ENCODE results near the gene APBB2. TPM values are rescaled to one million over a fixed set of nuclear protein-coding genes. Genes with fewer than 3 reads are reported as not detected.
"Not testable (repeated sequence)": the region's sequence is repeated elsewhere in the genome, so short reads cannot be mapped to it uniquely, and the experiment has no call there.

APBB2 gene
- total and polyA plus RNA-seq, 5 experiments from 2014 or later = 0.44 to 1.9 TPM; not detected in 3

- not testable (repeated sequence) for H3K4me1 Mint-ChIP-seq, H3K4me3 Mint-ChIP-seq
These were observed 313.8 kb downstream of the APBB2 start for GRCh38 chr4:40900531-40900930.

GRCh38 chr4:40897557-40898203 is 316.7 kb downstream of the APBB2 start:
- H3K27ac Mint-ChIP-seq = peak overlapping the region in 6 of 10 donors; percentile 32 to 84 (median 68)
- H3K4me1 Mint-ChIP-seq = peaks cover 0 to 4% (median 1%) of the 10 kb centered on the region in 4 donors
- POLR2A ChIA-PET = no interaction called here
- no peaks in the 10 kb centered on the region for H3K9me3 Mint-ChIP-seq
- H3K27me3 Mint-ChIP-seq = no peaks in the 10 kb centered on the region
- DNase-seq = peak; percentile 27 to 70 (median 48)
- peak overlapping the region; percentile 56 to 86 (median 76) for H3K4me3 Mint-ChIP-seq
- peak; percentile 46 to 75 for ATAC-seq
- H3K36me3 Mint-ChIP-seq = no peaks in the 10 kb centered on the region

More at GRCh38 chr4:40900531-40900930, 313.8 kb downstream of the APBB2 start:
- H3K36me3 Mint-ChIP-seq, POLR2A ChIA-PET, DNase-seq, ATAC-seq, H3K27ac Mint-ChIP-seq, H3K9me3 Mint-ChIP-seq, H3K27me3 Mint-ChIP-seq: not testable (repeated sequence)

- H3K27me3 Mint-ChIP-seq = peaks cover 0 to 6% (median 0%) of the 10 kb centered on the region in 5 donors
- H3K4me1 Mint-ChIP-seq = peaks cover 0 to 10% (median under 1%) of the 10 kb centered on the region in 4 donors
- H3K9me3 Mint-ChIP-seq = no peaks in the 10 kb centered on the region
- no peaks in the 10 kb centered on the region for H3K36me3 Mint-ChIP-seq
- H3K4me3 Mint-ChIP-seq = no peak overlapping the region
- DNase-seq (no peak), ATAC-seq (no peak)
- POLR2A ChIA-PET = no interaction called here
- no peak overlapping the region for H3K27ac Mint-ChIP-seq
These were observed 323.6 kb downstream of the APBB2 start for GRCh38 chr4:40890764-40891163.

- no peak overlapping the region for H3K27ac Mint-ChIP-seq
- POLR2A ChIA-PET = no interaction called here
- peaks cover 0 to 6% (median 0%) of the 10 kb centered on the region in 5 donors for H3K27me3 Mint-ChIP-seq
- DNase-seq = no peak
- H3K4me1 Mint-ChIP-seq = peaks cover 0 to 10% (median under 1%) of the 10 kb centered on the region in 4 donors
- H3K9me3 Mint-ChIP-seq = no peaks in the 10 kb centered on the region
- no peak overlapping the region for H3K4me3 Mint-ChIP-seq
- no peaks in the 10 kb centered on the region for H3K36me3 Mint-ChIP-seq
- no peak for ATAC-seq
These were observed 324.1 kb downstream of the APBB2 start for GRCh38 chr4:40890199-40890598.

GRCh38 chr4:40888933-40889332 is 325.4 kb downstream of the APBB2 start:
- Mint-ChIP-seq H3K4me3 (no peak overlapping the region), H3K36me3 (no peaks in the 10 kb centered on the region), H3K9me3 (no peaks in the 10 kb centered on the region), H3K4me1 (peaks cover 0 to 10% (median under 1%) of the 10 kb centered on the region in 4 donors), H3K27me3 (peaks cover 0 to 6% (median under 1%) of the 10 kb centered on the region in 5 donors), H3K27ac (no peak overlapping the region)
- DNase-seq = no peak
- ATAC-seq = no peak
- POLR2A ChIA-PET = no interaction called here

GRCh38 chr4:40887764-40888131 is 326.6 kb downstream of the APBB2 start:
- no peak for DNase-seq
- Mint-ChIP-seq H3K27ac (no peak overlapping the region), H3K36me3 (no peaks in the 10 kb centered on the region), H3K9me3 (no peaks in the 10 kb centered on the region), H3K27me3 (peaks cover 2 to 7% (median 4%) of the 10 kb centered on the region in 5 donors), H3K4me1 (peaks cover 0 to 10% (median under 1%) of the 10 kb centered on the region in 4 donors), H3K4me3 (no peak overlapping the region)
- POLR2A ChIA-PET = no interaction called here
- no peak for ATAC-seq

- Mint-ChIP-seq H3K9me3 (no peaks in the 10 kb centered on the region), H3K4me1 (peaks cover 0 to 10% (median under 1%) of the 10 kb centered on the region in 4 donors), H3K4me3 (no peak overlapping the region), H3K36me3 (no peaks in the 10 kb centered on the region), H3K27ac (no peak overlapping the region), H3K27me3 (peaks cover 4 to 13% (median 5%) of the 10 kb centered on the region in 5 donors)
- POLR2A ChIA-PET = no interaction called here
- DNase-seq (no peak), ATAC-seq (no peak)
These were observed 327.2 kb downstream of the APBB2 start for GRCh38 chr4:40886931-40887763.

GRCh38 chr4:40881851-40882250 is 332.5 kb downstream of the APBB2 start:
- H3K27me3 Mint-ChIP-seq = peaks cover 12 to 40% (median 23%) of the 10 kb centered on the region in 5 donors
- ATAC-seq (no peak), DNase-seq (no peak)
- H3K36me3 Mint-ChIP-seq = no peaks in the 10 kb centered on the region
- POLR2A ChIA-PET = no interaction called here
- H3K9me3 Mint-ChIP-seq = no peaks in the 10 kb centered on the region
- no peak overlapping the region for H3K27ac Mint-ChIP-seq
- H3K4me3 Mint-ChIP-seq = peak overlapping the region in 1 of 10 donors; percentile 41
- no peaks in the 10 kb centered on the region for H3K4me1 Mint-ChIP-seq

GRCh38 chr4:40881096-40881495 is 333.2 kb downstream of the APBB2 start:
- DNase-seq = no peak
- POLR2A ChIA-PET = no interaction called here
- ATAC-seq = no peak
- no peak overlapping the region for H3K27ac Mint-ChIP-seq
- H3K9me3 Mint-ChIP-seq = no peaks in the 10 kb centered on the region
- H3K4me3 Mint-ChIP-seq = no peak overlapping the region
- no peaks in the 10 kb centered on the region for H3K36me3 Mint-ChIP-seq
- H3K4me1 Mint-ChIP-seq = peaks cover 0 to 3% (median under 1%) of the 10 kb centered on the region in 4 donors
- H3K27me3 Mint-ChIP-seq = peaks cover 12 to 40% (median 23%) of the 10 kb centered on the region in 5 donors

GRCh38 chr4:40878548-40879055 is 335.7 kb downstream of the APBB2 start:
- Mint-ChIP-seq H3K36me3 (no peaks in the 10 kb centered on the region), H3K4me1 (peaks cover 4 to 6% (median 4%) of the 10 kb centered on the region in 4 donors), H3K9me3 (no peaks in the 10 kb centered on the region), H3K27ac (peak overlapping the region in 1 of 10 donors; percentile 26), H3K27me3 (peaks cover 12 to 40% (median 23%) of the 10 kb centered on the region in 5 donors), H3K4me3 (no peak overlapping the region)
- POLR2A ChIA-PET = no interaction called here
- DNase-seq = no peak
- no peak for ATAC-seq

GRCh38 chr4:40877081-40877480 is 337.3 kb downstream of the APBB2 start:
- H3K27me3 Mint-ChIP-seq = peaks cover 10 to 30% (median 17%) of the 10 kb centered on the region in 5 donors
- POLR2A ChIA-PET = no interaction called here
- no peak overlapping the region for H3K27ac Mint-ChIP-seq
- ATAC-seq (no peak), DNase-seq (no peak)
- H3K9me3 Mint-ChIP-seq = no peaks in the 10 kb centered on the region
- peaks cover 4 to 6% (median 4%) of the 10 kb centered on the region in 4 donors for H3K4me1 Mint-ChIP-seq
- H3K4me3 Mint-ChIP-seq = no peak overlapping the region
- H3K36me3 Mint-ChIP-seq = no peaks in the 10 kb centered on the region

- H3K36me3 Mint-ChIP-seq = no peaks in the 10 kb centered on the region
- H3K4me3 Mint-ChIP-seq = no peak overlapping the region
- DNase-seq = no peak
- peaks cover 4 to 6% (median 4%) of the 10 kb centered on the region in 4 donors for H3K4me1 Mint-ChIP-seq
- POLR2A ChIA-PET = no interaction called here
- peaks cover 3 to 20% (median 12%) of the 10 kb centered on the region in 5 donors for H3K27me3 Mint-ChIP-seq
- no peaks in the 10 kb centered on the region for H3K9me3 Mint-ChIP-seq
- no peak for ATAC-seq
- H3K27ac Mint-ChIP-seq = peak overlapping the region in 2 of 10 donors; percentile 54 to 84
These were observed 338.7 kb downstream of the APBB2 start for GRCh38 chr4:40875507-40876150.
